Mesodermal cell (in vitro differentiated cells): ENCODE measurements around the gene STX19.

Experiments used
- H3K27ac ChIP-seq: 2 replicates; pipeline ENCODE4 v1.7.0; 2013; ENCODE audit warnings: mild to moderate bottlenecking, low read depth, low read length, moderate library complexity; ENCODE audit not compliant: severe bottlenecking
- H3K36me3 ChIP-seq: 2 replicates; pipeline ENCODE4 v1.7.1; 2013; ENCODE audit warnings: mild to moderate bottlenecking, low read length, moderate library complexity; ENCODE audit not compliant: control insufficient read depth, insufficient read depth
- H3K4me1 ChIP-seq: one replicate; pipeline ENCODE4 v1.7.1; 2013; ENCODE audit warnings: mild to moderate bottlenecking, low read length; ENCODE audit not compliant: insufficient read depth, control insufficient read depth, poor library complexity, severe bottlenecking
- H3K4me3 ChIP-seq: 2 replicates; pipeline ENCODE4 v1.7.0; 2013; ENCODE audit warnings: low read length, control low read depth, mild to moderate bottlenecking; ENCODE audit not compliant: insufficient read depth, poor library complexity, severe bottlenecking; ENCODE audit errors: extremely low read depth
- H3K9me3 ChIP-seq: 2 replicates; pipeline ENCODE4 v1.7.1; 2013; ENCODE audit warnings: mild to moderate bottlenecking, low read length, moderate library complexity; ENCODE audit not compliant: control insufficient read depth
- WGBS, 2 experiments: methylation state at CpG; one replicate each; pipeline ENCODE4 v1.1.5; 2013; ENCODE audit warnings: missing lambda C conversion rate in 2 of 2; ENCODE audit not compliant: insufficient coverage in 2 of 2; 5-methylcytosine and 5-hydroxymethylcytosine counted together

STX19 gene

GRCh38 chr3:94024385-94024784, 4.0 kb downstream of the STX19 start:
- H3K27ac ChIP-seq, result no peak overlapping the region
- no CpG with 5 or more reads among the region's 3 CpGs for WGBS, 2 experiments
- no peak overlapping the region for H3K4me3 ChIP-seq
- peaks cover 4% of the 10 kb centered on the region for H3K36me3 ChIP-seq
- H3K9me3 ChIP-seq, result no peaks in the 10 kb centered on the region
- no peaks in the 10 kb centered on the region for H3K4me1 ChIP-seq

GRCh38 chr3:94020293-94020692, 8.1 kb downstream of the STX19 start:
- WGBS, 2 experiments, result no CpG with 5 or more reads among the region's 3 CpGs
- H3K36me3 ChIP-seq, result peaks cover 8% of the 10 kb centered on the region
- no peak overlapping the region for H3K4me3 ChIP-seq

GRCh38 chr3:94019659-94020058, 8.7 kb downstream of the STX19 start:
- Histone ChIP-seq H3K9me3 (no peaks in the 10 kb centered on the region), H3K27ac (no peak overlapping the region), H3K4me3 (no peak overlapping the region), H3K36me3 (peaks cover 8% of the 10 kb centered on the region), H3K4me1 (no peaks in the 10 kb centered on the region)
- WGBS, 2 experiments, result 92 to 100% methylated on average over 2 of the region's 2 CpGs

More at GRCh38 chr3:94020293-94020692, 8.1 kb downstream of the STX19 start:
- Histone ChIP-seq H3K27ac (no peak overlapping the region), H3K4me1 (no peaks in the 10 kb centered on the region), H3K9me3 (no peaks in the 10 kb centered on the region)

- Histone ChIP-seq H3K4me3 (no peak overlapping the region), H3K9me3 (no peaks in the 10 kb centered on the region), H3K36me3 (peaks cover 8% of the 10 kb centered on the region), H3K27ac (no peak overlapping the region), H3K4me1 (no peaks in the 10 kb centered on the region)
- WGBS, 2 experiments, result no CpG with 5 or more reads among the region's 1 CpG
These were observed 13.4 kb downstream of the STX19 start for GRCh38 chr3:94015025-94015424.

GRCh38 chr3:94012185-94012584, 16.2 kb downstream of the STX19 start:
- peaks cover 9% of the 10 kb centered on the region for H3K36me3 ChIP-seq
- no CpG with 5 or more reads among the region's 1 CpG for WGBS, 2 experiments
- no peak overlapping the region for H3K27ac ChIP-seq
- no peaks in the 10 kb centered on the region for H3K4me1 ChIP-seq
- H3K9me3 ChIP-seq, result no peaks in the 10 kb centered on the region
- H3K4me3 ChIP-seq, result no peak overlapping the region

- no peak overlapping the region for H3K27ac ChIP-seq
- 100% methylated on average over 1 to 2 of the region's 3 CpGs for WGBS, 2 experiments
- no peaks in the 10 kb centered on the region for H3K4me1 ChIP-seq
- H3K36me3 ChIP-seq, result peaks cover 14% of the 10 kb centered on the region
- H3K4me3 ChIP-seq, result no peak overlapping the region
- H3K9me3 ChIP-seq, result no peaks in the 10 kb centered on the region
These were observed 17.1 kb downstream of the STX19 start for GRCh38 chr3:94011233-94011711.

- Histone ChIP-seq H3K4me3 (no peak overlapping the region), H3K4me1 (no peaks in the 10 kb centered on the region), H3K27ac (no peak overlapping the region), H3K9me3 (no peaks in the 10 kb centered on the region), H3K36me3 (peaks cover 14% of the 10 kb centered on the region)
- 60 to 88% methylated on average over 1 of the region's 2 CpGs for WGBS, 2 experiments
These were observed 18.8 kb downstream of the STX19 start for GRCh38 chr3:94009608-94010007.

GRCh38 chr3:94008253-94008652, 20.1 kb downstream of the STX19 start:
- Histone ChIP-seq H3K4me3 (no peak overlapping the region), H3K9me3 (no peaks in the 10 kb centered on the region), H3K36me3 (peaks cover 14% of the 10 kb centered on the region), H3K27ac (no peak overlapping the region), H3K4me1 (no peaks in the 10 kb centered on the region)
- no CpG with 5 or more reads among the region's 2 CpGs for WGBS, 2 experiments

GRCh38 chr3:94004301-94004910, 24.0 kb downstream of the STX19 start:
- Histone ChIP-seq H3K36me3 (peaks cover 14% of the 10 kb centered on the region), H3K9me3 (no peaks in the 10 kb centered on the region), H3K4me1 (no peaks in the 10 kb centered on the region), H3K4me3 (no peak overlapping the region), H3K27ac (no peak overlapping the region)
- no CpG with 5 or more reads among the region's 4 CpGs for WGBS, 2 experiments

- H3K9me3 ChIP-seq, result no peaks in the 10 kb centered on the region
- H3K4me3 ChIP-seq, result no peak overlapping the region
- 80% methylated on average over 1 of the region's 3 CpGs; no CpG with 5 or more reads in 1 of the 2 experiments for WGBS, 2 experiments
- peaks cover 12% of the 10 kb centered on the region for H3K36me3 ChIP-seq
- H3K4me1 ChIP-seq, result no peaks in the 10 kb centered on the region
- H3K27ac ChIP-seq, result no peak overlapping the region
These were observed 26.4 kb downstream of the STX19 start for GRCh38 chr3:94001827-94002495.

- no peaks in the 10 kb centered on the region for H3K4me1 ChIP-seq
- no peak overlapping the region for H3K4me3 ChIP-seq
- H3K27ac ChIP-seq, result no peak overlapping the region
- peaks cover 14% of the 10 kb centered on the region for H3K36me3 ChIP-seq
- WGBS, 2 experiments, result no CpG with 5 or more reads among the region's 1 CpG
- no peaks in the 10 kb centered on the region for H3K9me3 ChIP-seq
These were observed 27.2 kb downstream of the STX19 start for GRCh38 chr3:94001191-94001590.
